MG63 (cell line): ENCODE measurements around the gene KLHL13. TPM values are rescaled to one million over a fixed set of nuclear protein-coding genes. Genes with fewer than 3 reads are reported as not detected.
"Not testable (repeated sequence)": the region's sequence is repeated elsewhere in the genome, so short reads cannot be mapped to it uniquely, and the experiment has no call there.

Experiments
- DNase-seq: peaks from one replicate; pipeline ENCODE4 v3.0.0-alpha.2; 2020
- H3K27me3 ChIP-seq: fragments of 250-450 bp; sonication (Bioruptor Pico); 2 replicates; pipeline ENCODE4 v1.5.1; 2020; ENCODE audit warnings: mild to moderate bottlenecking, moderate library complexity
- H3K36me3 ChIP-seq: fragments of 250-450 bp; sonication (Bioruptor Pico); 2 replicates; pipeline ENCODE4 v1.5.1; 2020; ENCODE audit warnings: mild to moderate bottlenecking, moderate library complexity
- H3K4me3 ChIP-seq: fragments of 250-450 bp; sonication (Bioruptor Pico); 2 replicates; pipeline ENCODE4 v1.5.1; 2020; ENCODE audit warnings: mild to moderate bottlenecking, moderate library complexity
- H3K9me3 ChIP-seq: fragments of 250-450 bp; sonication (Bioruptor Pico); 2 replicates; pipeline ENCODE4 v1.5.1; 2020; ENCODE audit warnings: mild to moderate bottlenecking, moderate library complexity
- total RNA-seq: library from RNA; depleted of rRNA; stranded (reverse); fragments of >200 nt; shearing (Covaris generic); gene quantifications from 2 replicates; pipeline ENCODE4 v1.2.3, GENCODE V29; 2014; ENCODE audit warnings: low replicate concordance

Gene KLHL13
- total RNA-seq, 1 experiment from 2014 or later, result 14.2 TPM

- DNase-seq, result no peak
- no peaks in the 10 kb centered on the region for H3K9me3 ChIP-seq
- H3K27me3 ChIP-seq, result no peaks in the 10 kb centered on the region
- no peak overlapping the region for H3K4me3 ChIP-seq
- H3K36me3 ChIP-seq, result no peaks in the 10 kb centered on the region
These were observed 143.4 kb downstream of the KLHL13 start for GRCh38 chrX:117973110-117973807.

DNA sequence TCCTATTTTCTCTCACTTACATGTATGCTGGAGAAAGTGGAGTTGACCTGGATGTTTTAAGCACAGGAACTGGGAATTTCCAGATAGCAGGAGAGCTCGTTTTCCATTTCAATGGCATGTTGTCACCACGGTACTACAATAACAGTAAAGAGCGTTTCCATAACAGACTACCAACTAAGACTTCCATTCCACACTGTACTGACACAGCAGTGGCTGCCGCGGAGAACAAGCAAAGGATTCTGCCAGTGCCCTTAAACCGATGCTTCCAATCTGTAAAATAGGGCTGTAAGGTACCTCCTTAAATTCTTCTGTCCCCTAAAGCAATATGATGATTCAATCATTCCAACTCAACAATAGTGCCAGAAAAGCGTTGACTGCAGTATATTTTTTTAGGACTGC, 143.9 kb downstream of the KLHL13 start:
- no peaks in the 10 kb centered on the region for H3K9me3 ChIP-seq
- H3K36me3 ChIP-seq, result no peaks in the 10 kb centered on the region
- H3K27me3 ChIP-seq, result no peaks in the 10 kb centered on the region
- no peak overlapping the region for H3K4me3 ChIP-seq
- DNase-seq, result no peak

- DNase-seq, result no peak
- Histone ChIP-seq H3K4me3 (no peak overlapping the region), H3K27me3 (no peaks in the 10 kb centered on the region), H3K36me3 (no peaks in the 10 kb centered on the region), H3K9me3 (no peaks in the 10 kb centered on the region)
These were observed 146.8 kb downstream of the KLHL13 start for GRCh38 chrX:117969782-117970181.

- Histone ChIP-seq H3K36me3 (no peaks in the 10 kb centered on the region), H3K9me3 (no peaks in the 10 kb centered on the region), H3K4me3 (no peak overlapping the region), H3K27me3 (no peaks in the 10 kb centered on the region)
- DNase-seq, result no peak
These were observed 147.3 kb downstream of the KLHL13 start for GRCh38 chrX:117969328-117969727.

DNA sequence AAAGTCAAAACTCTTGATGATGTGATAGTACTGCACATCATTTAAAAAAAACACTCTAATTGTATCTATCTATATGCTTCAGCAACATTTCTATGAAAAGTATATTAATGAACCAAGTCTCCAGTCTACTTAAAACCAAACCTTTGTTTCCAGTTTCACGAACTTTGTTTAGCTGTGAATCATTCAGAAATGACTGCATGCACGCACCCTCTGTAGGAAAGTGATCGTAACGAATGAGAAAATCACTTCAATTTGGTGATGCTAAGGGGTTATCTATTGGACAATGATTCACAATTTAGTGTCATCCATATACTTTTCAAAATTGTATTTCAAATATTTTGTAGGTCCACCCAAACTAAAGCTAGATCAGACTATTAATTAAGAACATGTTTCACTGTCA, 157.6 kb downstream of the KLHL13 start:
- Histone ChIP-seq H3K4me3 (no peak overlapping the region), H3K27me3 (no peaks in the 10 kb centered on the region), H3K36me3 (no peaks in the 10 kb centered on the region), H3K9me3 (no peaks in the 10 kb centered on the region)
- no peak for DNase-seq

- DNase-seq, result peak; percentile 40
- no peaks in the 10 kb centered on the region for H3K9me3 ChIP-seq
- H3K27me3 ChIP-seq, result no peaks in the 10 kb centered on the region
- H3K4me3 ChIP-seq, result no peak overlapping the region
- no peaks in the 10 kb centered on the region for H3K36me3 ChIP-seq
These were observed 159.5 kb downstream of the KLHL13 start for GRCh38 chrX:117957128-117957527.

DNA sequence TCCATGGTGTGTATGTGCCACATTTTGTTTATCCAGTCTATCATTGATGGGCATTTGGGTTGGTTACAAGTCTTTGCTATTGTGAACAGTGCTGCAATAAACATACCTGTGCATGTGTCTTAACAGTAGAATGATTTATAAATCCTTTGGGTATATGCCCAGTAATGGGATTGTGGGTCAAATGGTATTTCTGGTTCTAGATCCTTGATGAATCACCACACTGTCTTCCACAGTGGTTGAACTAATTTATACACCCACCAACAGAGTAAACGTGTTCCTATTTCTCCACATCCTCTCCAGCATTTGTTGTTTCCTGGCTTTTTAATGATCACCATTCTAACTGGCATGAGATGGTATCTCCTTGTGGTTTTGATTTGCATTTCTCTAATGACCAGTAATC, 177.3 kb downstream of the KLHL13 start:
- DNase-seq, H3K36me3 ChIP-seq, H3K9me3 ChIP-seq, H3K27me3 ChIP-seq, H3K4me3 ChIP-seq: not testable (repeated sequence)

DNA sequence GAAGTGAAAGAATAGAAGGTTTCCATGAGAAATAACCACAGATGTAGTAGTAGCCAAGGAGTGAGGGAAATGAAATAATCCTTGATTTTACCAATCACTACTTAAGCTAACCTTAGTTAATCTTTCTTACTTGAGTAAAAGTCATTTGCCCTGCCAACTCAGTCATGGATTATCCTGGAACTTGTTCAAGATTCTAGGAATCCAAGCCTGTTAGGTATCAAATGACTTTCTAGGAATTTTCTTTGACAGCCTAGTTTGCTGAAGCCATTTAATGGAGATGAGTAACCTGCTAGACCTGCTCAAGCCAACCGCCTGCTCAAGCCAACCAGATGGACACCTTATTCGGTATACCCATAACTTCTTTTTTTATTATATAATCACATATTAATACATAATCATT, 180.5 kb downstream of the KLHL13 start:
- no peak overlapping the region for H3K4me3 ChIP-seq
- no peaks in the 10 kb centered on the region for H3K27me3 ChIP-seq
- H3K9me3 ChIP-seq, result no peaks in the 10 kb centered on the region
- DNase-seq, result no peak
- H3K36me3 ChIP-seq, result no peaks in the 10 kb centered on the region

DNA sequence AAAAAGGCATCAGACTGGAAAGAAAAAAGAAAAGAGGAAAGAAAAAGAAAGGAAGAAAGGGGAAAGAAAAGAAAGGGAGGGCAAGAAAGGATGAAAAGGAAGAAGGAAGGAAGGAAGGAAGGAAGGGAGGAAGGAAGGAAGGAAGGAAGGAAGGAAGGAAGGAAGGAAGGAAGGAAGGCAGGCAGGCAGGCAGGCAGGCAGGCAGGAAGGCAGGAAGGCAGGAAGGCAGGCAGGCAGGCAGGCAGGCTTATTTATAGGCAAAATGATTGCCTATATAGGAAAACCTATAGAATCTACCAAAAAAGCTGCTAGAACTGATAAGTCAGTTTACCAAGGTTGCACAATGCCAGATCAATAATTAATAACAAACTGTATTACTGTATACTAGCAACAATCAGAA, 186.5 kb downstream of the KLHL13 start:
- H3K36me3 ChIP-seq, DNase-seq, H3K4me3 ChIP-seq, H3K9me3 ChIP-seq, H3K27me3 ChIP-seq: not testable (repeated sequence)

DNA sequence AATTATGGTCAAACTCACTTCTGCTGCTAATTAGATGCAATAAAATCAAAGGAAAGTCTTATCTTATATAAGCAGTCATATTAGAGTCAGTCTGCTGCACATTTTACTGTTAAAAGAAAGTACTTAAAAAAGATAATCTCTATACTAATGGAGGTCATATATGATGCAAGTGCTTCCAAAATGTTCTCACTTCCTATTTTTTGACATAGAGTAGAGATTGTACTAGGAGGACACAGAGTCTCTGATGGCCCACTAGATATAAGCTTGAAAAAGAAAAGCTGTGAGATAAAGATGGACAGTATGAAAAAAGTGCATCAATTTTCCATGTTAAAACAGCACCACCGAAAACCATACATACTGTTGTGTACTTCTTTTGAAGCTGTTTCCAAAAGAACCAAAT, 196.9 kb downstream of the KLHL13 start:
- H3K27me3 ChIP-seq, result no peaks in the 10 kb centered on the region
- no peak for DNase-seq
- H3K9me3 ChIP-seq, result no peaks in the 10 kb centered on the region
- H3K4me3 ChIP-seq, result no peak overlapping the region
- H3K36me3 ChIP-seq, result no peaks in the 10 kb centered on the region

- Histone ChIP-seq H3K36me3 (no peaks in the 10 kb centered on the region), H3K27me3 (no peaks in the 10 kb centered on the region), H3K4me3 (no peak overlapping the region), H3K9me3 (no peaks in the 10 kb centered on the region)
- DNase-seq, result no peak
These were observed 206.4 kb downstream of the KLHL13 start for GRCh38 chrX:117910216-117910615.

GRCh38 chrX:117898226-117898625, 218.4 kb downstream of the KLHL13 start:
- no peak for DNase-seq
- H3K9me3 ChIP-seq, result no peaks in the 10 kb centered on the region
- H3K4me3 ChIP-seq, result no peak overlapping the region

GRCh38 chrX:117895418-117895817, 221.2 kb downstream of the KLHL13 start:
- Histone ChIP-seq H3K9me3 (no peaks in the 10 kb centered on the region), H3K4me3 (no peak overlapping the region), H3K36me3 (no peaks in the 10 kb centered on the region), H3K27me3 (no peaks in the 10 kb centered on the region)
- no peak for DNase-seq

More at GRCh38 chrX:117898226-117898625, 218.4 kb downstream of the KLHL13 start:
- H3K27me3 ChIP-seq, result no peaks in the 10 kb centered on the region
- no peaks in the 10 kb centered on the region for H3K36me3 ChIP-seq

GRCh38 chrX:117892469-117892868, 224.1 kb downstream of the KLHL13 start:
- Histone ChIP-seq H3K9me3 (no peaks in the 10 kb centered on the region), H3K27me3 (no peaks in the 10 kb centered on the region), H3K4me3 (no peak overlapping the region), H3K36me3 (no peaks in the 10 kb centered on the region)
- DNase-seq, result no peak

DNA sequence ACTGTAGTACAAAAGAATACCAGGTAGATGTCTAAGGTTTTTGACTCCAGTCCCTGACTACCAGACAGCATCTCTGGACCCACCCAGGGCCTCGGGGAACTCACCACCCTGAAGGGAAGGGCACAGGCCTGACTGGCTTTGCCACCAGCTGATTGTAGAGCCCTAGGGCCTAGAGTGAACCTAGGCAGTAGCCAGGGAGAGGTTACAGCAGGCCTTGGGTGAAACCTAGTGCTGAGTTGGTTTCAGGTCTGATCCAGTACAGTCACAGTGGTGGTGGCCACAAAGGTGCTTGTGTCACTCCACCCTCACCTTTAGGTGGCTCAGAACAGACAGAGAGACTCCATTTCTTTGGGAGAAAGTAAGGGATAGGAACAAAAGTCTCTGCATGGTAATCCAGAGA, 244.8 kb downstream of the KLHL13 start:
- DNase-seq, result no peak
- no peak overlapping the region for H3K4me3 ChIP-seq
- H3K36me3 ChIP-seq, result no peaks in the 10 kb centered on the region
- no peaks in the 10 kb centered on the region for H3K27me3 ChIP-seq
- no peaks in the 10 kb centered on the region for H3K9me3 ChIP-seq

GRCh38 chrX:117860517-117860916, 256.1 kb downstream of the KLHL13 start:
- DNase-seq, result no peak
- Histone ChIP-seq H3K27me3 (no peaks in the 10 kb centered on the region), H3K9me3 (no peaks in the 10 kb centered on the region), H3K4me3 (no peak overlapping the region), H3K36me3 (no peaks in the 10 kb centered on the region)

- no peaks in the 10 kb centered on the region for H3K36me3 ChIP-seq
- DNase-seq, result no peak
- no peaks in the 10 kb centered on the region for H3K9me3 ChIP-seq
- no peaks in the 10 kb centered on the region for H3K27me3 ChIP-seq
- no peak overlapping the region for H3K4me3 ChIP-seq
These were observed 261.8 kb downstream of the KLHL13 start for GRCh38 chrX:117854806-117855205.

- Histone ChIP-seq H3K36me3 (no peaks in the 10 kb centered on the region), H3K27me3 (no peaks in the 10 kb centered on the region), H3K4me3 (no peak overlapping the region), H3K9me3 (no peaks in the 10 kb centered on the region)
- no peak for DNase-seq
These were observed 265.6 kb downstream of the KLHL13 start for GRCh38 chrX:117851025-117851424.
